SK-N-SH (cell line): ENCODE measurements around the gene SMPDL3B. TPM values are rescaled to one million over a fixed set of nuclear protein-coding genes. Genes with fewer than 3 reads are reported as not detected.

ENCODE experiments used
- CTCF ChIA-PET: fragments of 300-600, 350-600 bp; formaldehyde crosslinking; extraction: SDS; loops from one replicate; lab custom pipeline; 2021; lab: Yijun Ruan, JAX
- POLR2A ChIA-PET: fragments of 350-600 bp; sonication (Branson Sonifier 250); formaldehyde crosslinking; extraction: SDS; loops from one replicate; lab custom pipeline; 2020; ENCODE audit warnings: antibody characterized with exemption, inconsistent platforms; lab: Yijun Ruan, JAX
- DNase-seq: peaks from one replicate; pipeline ENCODE4 v3.0.0; 2012
- H2AFZ ChIP-seq: fragments of 200-600 bp; sonication (generic); 2 replicates; pipeline ENCODE4 v1.8.1; 2016; ENCODE audit warnings: antibody characterized with exemption, mild to moderate bottlenecking, low read depth
- H3F3A ChIP-seq: fragments of 200-600 bp; sonication (generic); replicated peaks from 2 replicates; pipeline ENCODE3; 2016; ENCODE audit warnings: antibody characterized with exemption, mild to moderate bottlenecking; ENCODE audit not compliant: insufficient read depth
- H3K27ac ChIP-seq, 2 experiments: fragments of 200-500 bp in 1 of 2; fragments of 200-600 bp in 1 of 2; sonication (Bioruptor generic) in 1 of 2; sonication (generic), shearing (Covaris generic) in 1 of 2; 2 replicates each; pipeline versions ENCODE4 v1.5.1 to v1.6.1; 2014 to 2016; ENCODE audit warnings: low read depth in 2 of 2, inconsistent platforms in 1 of 2, low read length in 1 of 2, mild to moderate bottlenecking in 1 of 2, mixed read lengths in 1 of 2
- H3K27me3 ChIP-seq: fragments of 200-600 bp; sonication (generic), shearing (Covaris generic); 2 replicates; pipeline ENCODE4 v1.6.1; 2016; ENCODE audit warnings: mixed run types; ENCODE audit not compliant: insufficient read depth
- H3K36me3 ChIP-seq, 2 experiments: fragments of 200-500 bp in 1 of 2; fragments of 200-600 bp in 1 of 2; sonication (Bioruptor generic) in 1 of 2; sonication (generic) in 1 of 2; replicated peaks in 1 of 2; 2 replicates each; pipeline versions ENCODE3 to v1.5.1; 2014 to 2016; ENCODE audit warnings: low read length in 1 of 2, mild to moderate bottlenecking in 1 of 2; ENCODE audit not compliant: insufficient read depth in 2 of 2, control insufficient read depth in 1 of 2
- H3K4me1 ChIP-seq, 2 experiments: fragments of 200-500 bp in 1 of 2; fragments of 200-600 bp in 1 of 2; sonication (Bioruptor generic) in 1 of 2; sonication (generic), shearing (Covaris generic) in 1 of 2; 2 replicates each; pipeline versions ENCODE4 v1.5.1 to v1.6.1; 2014 to 2016; ENCODE audit warnings: low read depth in 1 of 2, low read length in 1 of 2, mixed run types in 1 of 2; ENCODE audit not compliant: insufficient read depth in 2 of 2, control insufficient read depth in 1 of 2
- H3K4me2 ChIP-seq: fragments of 200-600 bp; sonication (generic), shearing (Covaris generic); 2 replicates; pipeline ENCODE4 v1.6.1; 2017; ENCODE audit warnings: mixed run types
- H3K4me3 ChIP-seq, 2 experiments: fragments of 200-500 bp in 1 of 2; fragments of 200-600 bp in 1 of 2; sonication (Bioruptor generic) in 1 of 2; sonication (generic), shearing (Covaris generic) in 1 of 2; 2 replicates each; pipeline versions ENCODE4 v1.5.1 to v1.8.1; 2014 to 2016; ENCODE audit warnings: low read depth in 2 of 2, inconsistent platforms in 1 of 2, low read length in 1 of 2, mild to moderate bottlenecking in 1 of 2, mixed read lengths in 1 of 2, moderate library complexity in 1 of 2
- H3K79me2 ChIP-seq: fragments of 200-600 bp; sonication (generic); 2 replicates; pipeline ENCODE4 v1.8.1; 2017; ENCODE audit warnings: mild to moderate bottlenecking; ENCODE audit not compliant: insufficient read depth
- H3K9ac ChIP-seq: fragments of 200-600 bp; sonication (generic); 2 replicates; pipeline ENCODE4 v1.6.1; 2017; ENCODE audit warnings: mixed run types
- H3K9me2 ChIP-seq: fragments of 200-600 bp; sonication (generic); 2 replicates; pipeline ENCODE4 v1.6.1; 2017; ENCODE audit warnings: mixed run types
- H3K9me3 ChIP-seq: fragments of 200-600 bp; sonication (generic); 2 replicates; pipeline ENCODE4 v1.6.1; 2017; ENCODE audit warnings: mixed run types, mild to moderate bottlenecking, moderate library complexity
- H4K20me1 ChIP-seq: fragments of 200-600 bp; sonication (generic); 2 replicates; pipeline ENCODE4 v1.6.1; 2017; ENCODE audit warnings: mild to moderate bottlenecking, mixed run types; ENCODE audit not compliant: insufficient read depth
- CHD2 ChIP-seq: fragments of 150-350 bp; IDR thresholded peaks from 2 replicates; pipeline ENCODE4 v1.6.1; 2018; ENCODE audit warnings: low read length; ENCODE audit not compliant: partially characterized antibody
- ELF1 ChIP-seq: IDR thresholded peaks from 2 replicates; pipeline ENCODE4 v1.4.0; 2012
- EP300 ChIP-seq, 2 experiments: IDR thresholded peaks; 2 replicates each; pipeline versions ENCODE4 v1.4.0 to v1.6.1; 2012; ENCODE audit warnings: borderline replicate concordance in 1 of 2, low read depth in 1 of 2, low read length in 1 of 2
- FOXJ3 ChIP-seq: sonication (generic); formaldehyde crosslinking; IDR thresholded peaks from 2 replicates; pipeline ENCODE4 v1.5.1; 2020; ENCODE audit warnings: mild to moderate bottlenecking, missing genetic modification reagents
- GABPA ChIP-seq: IDR thresholded peaks from 2 replicates; pipeline ENCODE4 v1.4.0; 2012; ENCODE audit warnings: low read depth, mild to moderate bottlenecking
- NFIC ChIP-seq: IDR thresholded peaks from 2 replicates; pipeline ENCODE4 v1.4.0; 2012; ENCODE audit warnings: borderline replicate concordance
- POLR2AphosphoS5 ChIP-seq: IDR thresholded peaks from 2 replicates; pipeline ENCODE4 v1.6.1; 2012; ENCODE audit warnings: low read depth, low read length
- RAD21 ChIP-seq: IDR thresholded peaks from 2 replicates; pipeline ENCODE4 v1.6.1; 2012; ENCODE audit warnings: mild to moderate bottlenecking, low read length
- TAF1 ChIP-seq: IDR thresholded peaks from 2 replicates; pipeline ENCODE4 v1.6.1; 2012; ENCODE audit warnings: low read depth, mild to moderate bottlenecking, low read length, moderate library complexity, borderline replicate concordance
- TCF12 ChIP-seq: IDR thresholded peaks from 2 replicates; pipeline ENCODE4 v1.4.0; 2012
- TEAD4 ChIP-seq: IDR thresholded peaks from 2 replicates; pipeline ENCODE4 v1.4.0; 2012; ENCODE audit warnings: mild to moderate bottlenecking, borderline replicate concordance; ENCODE audit not compliant: insufficient read depth
- YY1 ChIP-seq: IDR thresholded peaks from 2 replicates; pipeline ENCODE4 v1.4.0; 2012; ENCODE audit warnings: low read depth, mild to moderate bottlenecking
- WGBS: methylation state at CpG from one replicate; pipeline ENCODE4 v1.1.6; 2017; ENCODE audit warnings: low lambda C conversion rate; 5-methylcytosine and 5-hydroxymethylcytosine counted together
- polyA plus RNA-seq, 3 experiments: library from polyadenylated mRNA; depleted of rRNA; stranded (reverse); fragments of >200 nt; gene quantifications; 2 replicates each; pipeline ENCODE4 v1.2.3, GENCODE V29; 2012
- TF ChIP-seq, protein P1 (sequence below): fragments of 150-350 bp; IDR thresholded peaks from 2 replicates; pipeline ENCODE4 v1.6.1; 2017; ENCODE audit warnings: antibody characterized with exemption, low read length, low read depth, borderline replicate concordance
- TF ChIP-seq, protein P2 (sequence below): IDR thresholded peaks from 2 replicates; pipeline ENCODE4 v1.4.0; 2012; ENCODE audit warnings: low read depth
- TF ChIP-seq, protein P3 (sequence below): IDR thresholded peaks from 2 replicates; pipeline ENCODE4 v1.6.1; 2012; ENCODE audit warnings: mild to moderate bottlenecking, low read depth, low read length, moderate library complexity

SMPDL3B gene
- polyA plus RNA-seq, 1 of the 3 experiments (the other 2 are of a cell fraction): 0.95 TPM

DNA sequence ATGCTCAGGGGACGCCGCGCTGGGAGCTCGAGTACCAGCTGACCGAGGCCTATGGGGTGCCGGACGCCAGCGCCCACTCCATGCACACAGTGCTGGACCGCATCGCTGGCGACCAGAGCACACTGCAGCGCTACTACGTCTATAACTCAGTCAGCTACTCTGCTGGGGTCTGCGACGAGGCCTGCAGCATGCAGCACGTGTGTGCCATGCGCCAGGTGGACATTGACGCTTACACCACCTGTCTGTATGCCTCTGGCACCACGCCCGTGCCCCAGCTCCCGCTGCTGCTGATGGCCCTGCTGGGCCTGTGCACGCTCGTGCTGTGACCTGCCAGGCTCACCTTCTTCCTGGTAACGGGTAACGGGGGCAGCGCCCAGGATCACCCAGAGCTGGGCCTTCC is 23.7 kb downstream of the SMPDL3B start:
- Histone ChIP-seq H2AFZ (no peak overlapping the region), H3K27ac (no peak overlapping the region), H3K4me2 (no peak overlapping the region), H3F3A (no peaks in the 10 kb centered on the region), H3K79me2 (no peaks in the 10 kb centered on the region), H3K9ac (no peak overlapping the region), H3K4me1 (no peaks in the 10 kb centered on the region; a peak in 1 of 4 replicates), H4K20me1 (no peaks in the 10 kb centered on the region), H3K4me3 (no peak overlapping the region), H3K27me3 (no peaks in the 10 kb centered on the region), H3K36me3 (no peaks in the 10 kb centered on the region), H3K9me3 (no peaks in the 10 kb centered on the region), H3K9me2 (no peaks in the 10 kb centered on the region)
- ChIA-PET CTCF (interaction anchor here (0.8 kb wide), 1 partner anchor 22 kb away, joined by 3 read pairs; no protein-coding TSS in a partner anchor), POLR2A (no interaction called here)
- no peak for DNase-seq
- 93% methylated on average over 15 of the region's 26 CpGs for WGBS
- no peak for TF ChIP-seq ELF1
- TF ChIP-seq CHD2: no peak
- no peak for TF ChIP-seq TCF12
- TF ChIP-seq NFIC: no peak
- TF ChIP-seq, protein P1, sequence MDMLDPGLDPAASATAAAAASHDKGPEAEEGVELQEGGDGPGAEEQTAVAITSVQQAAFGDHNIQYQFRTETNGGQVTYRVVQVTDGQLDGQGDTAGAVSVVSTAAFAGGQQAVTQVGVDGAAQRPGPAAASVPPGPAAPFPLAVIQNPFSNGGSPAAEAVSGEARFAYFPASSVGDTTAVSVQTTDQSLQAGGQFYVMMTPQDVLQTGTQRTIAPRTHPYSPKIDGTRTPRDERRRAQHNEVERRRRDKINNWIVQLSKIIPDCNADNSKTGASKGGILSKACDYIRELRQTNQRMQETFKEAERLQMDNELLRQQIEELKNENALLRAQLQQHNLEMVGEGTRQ: no peak
- no peak for TF ChIP-seq EP300 (IDR thresholded peaks at IDR 0.05; ENCODE audit: borderline replicate concordance in 1 of 2, low read depth in 1 of 2, low read length in 1 of 2)
- TF ChIP-seq RAD21: no peak
- TF ChIP-seq TAF1: no peak
- TF ChIP-seq, protein P2, sequence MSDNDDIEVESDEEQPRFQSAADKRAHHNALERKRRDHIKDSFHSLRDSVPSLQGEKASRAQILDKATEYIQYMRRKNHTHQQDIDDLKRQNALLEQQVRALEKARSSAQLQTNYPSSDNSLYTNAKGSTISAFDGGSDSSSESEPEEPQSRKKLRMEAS: no peak
- no peak for TF ChIP-seq TEAD4
- no peak for TF ChIP-seq POLR2AphosphoS5
- no peak for TF ChIP-seq GABPA
- TF ChIP-seq, protein P3, sequence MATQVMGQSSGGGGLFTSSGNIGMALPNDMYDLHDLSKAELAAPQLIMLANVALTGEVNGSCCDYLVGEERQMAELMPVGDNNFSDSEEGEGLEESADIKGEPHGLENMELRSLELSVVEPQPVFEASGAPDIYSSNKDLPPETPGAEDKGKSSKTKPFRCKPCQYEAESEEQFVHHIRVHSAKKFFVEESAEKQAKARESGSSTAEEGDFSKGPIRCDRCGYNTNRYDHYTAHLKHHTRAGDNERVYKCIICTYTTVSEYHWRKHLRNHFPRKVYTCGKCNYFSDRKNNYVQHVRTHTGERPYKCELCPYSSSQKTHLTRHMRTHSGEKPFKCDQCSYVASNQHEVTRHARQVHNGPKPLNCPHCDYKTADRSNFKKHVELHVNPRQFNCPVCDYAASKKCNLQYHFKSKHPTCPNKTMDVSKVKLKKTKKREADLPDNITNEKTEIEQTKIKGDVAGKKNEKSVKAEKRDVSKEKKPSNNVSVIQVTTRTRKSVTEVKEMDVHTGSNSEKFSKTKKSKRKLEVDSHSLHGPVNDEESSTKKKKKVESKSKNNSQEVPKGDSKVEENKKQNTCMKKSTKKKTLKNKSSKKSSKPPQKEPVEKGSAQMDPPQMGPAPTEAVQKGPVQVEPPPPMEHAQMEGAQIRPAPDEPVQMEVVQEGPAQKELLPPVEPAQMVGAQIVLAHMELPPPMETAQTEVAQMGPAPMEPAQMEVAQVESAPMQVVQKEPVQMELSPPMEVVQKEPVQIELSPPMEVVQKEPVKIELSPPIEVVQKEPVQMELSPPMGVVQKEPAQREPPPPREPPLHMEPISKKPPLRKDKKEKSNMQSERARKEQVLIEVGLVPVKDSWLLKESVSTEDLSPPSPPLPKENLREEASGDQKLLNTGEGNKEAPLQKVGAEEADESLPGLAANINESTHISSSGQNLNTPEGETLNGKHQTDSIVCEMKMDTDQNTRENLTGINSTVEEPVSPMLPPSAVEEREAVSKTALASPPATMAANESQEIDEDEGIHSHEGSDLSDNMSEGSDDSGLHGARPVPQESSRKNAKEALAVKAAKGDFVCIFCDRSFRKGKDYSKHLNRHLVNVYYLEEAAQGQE: no peak
- no peak for TF ChIP-seq YY1
- no peak for TF ChIP-seq FOXJ3 (CRISPR knock-in tag)
